Measurements from ENCODE around the gene LMX1B. TPM values are rescaled to one million over a fixed set of nuclear protein-coding genes. Genes with fewer than 3 reads are reported as not detected.

Gene LMX1B
- polyA plus RNA-seq, 1 donor (not counting 4 experiments of a cell fraction or from before 2014, with no cell fraction given) = 0.24 TPM

DNA sequence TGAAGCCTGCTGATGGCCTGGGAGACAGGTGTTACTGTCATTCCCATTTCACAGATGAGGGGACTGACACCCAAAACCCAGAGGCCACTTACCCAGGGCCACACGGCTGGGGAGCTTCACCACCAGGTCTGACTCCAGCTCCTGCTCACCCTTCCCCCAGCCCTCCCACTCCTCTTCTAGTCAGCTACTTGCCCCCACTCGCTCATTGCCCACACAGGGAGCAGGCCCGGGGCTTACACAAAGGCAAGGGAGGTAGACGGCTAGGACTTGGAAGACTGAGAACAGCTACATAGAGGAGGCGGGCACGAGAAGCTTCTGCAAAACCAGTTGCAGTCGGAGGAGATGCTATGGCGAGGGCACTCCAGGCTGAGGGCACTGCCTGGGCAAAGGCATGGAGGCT is 21.3 kb downstream of the LMX1B start:
- Histone ChIP-seq H3K4me1 (ENCODE audit: control insufficient read depth, extremely low read depth, insufficient read depth, low read length) (peaks cover 8% of the 10 kb centered on the region), H2AFZ (ENCODE audit: control insufficient read depth, low read length) (no peak overlapping the region), H3K79me2 (ENCODE audit: control insufficient read depth, insufficient read depth, low read length) (no peaks in the 10 kb centered on the region), H3K27ac (ENCODE audit: control insufficient read depth, insufficient read depth, low read length) (no peak overlapping the region), H3K9me1 (ENCODE audit: control insufficient read depth, extremely low read depth, insufficient read depth, low read length) (no peaks in the 10 kb centered on the region), H4K20me1 (ENCODE audit: control insufficient read depth, extremely low read depth, insufficient read depth, low read length) (peaks cover 5% of the 10 kb centered on the region), H3K36me3 (ENCODE audit: control insufficient read depth in 2 of 2, extremely low read depth in 1 of 2, insufficient read depth in 2 of 2, low read length in 2 of 2) (no peaks in the 10 kb centered on the region), H3K4me2 (ENCODE audit: control insufficient read depth, extremely low read depth, insufficient read depth, low read depth, low read length) (no peak overlapping the region), H3K9ac (ENCODE audit: control insufficient read depth, extremely low read depth, insufficient read depth, low read length) (no peak overlapping the region), H3K4me3 (ENCODE audit: control insufficient read depth in 2 of 3, extremely low read depth in 1 of 3, insufficient read depth in 2 of 3, low read depth in 1 of 3, low read length in 3 of 3) (no peak overlapping the region), H3K27me3 (ENCODE audit: control insufficient read depth, extremely low read depth, insufficient read depth, low read length) (peaks cover 24% of the 10 kb centered on the region), H3K9me3 (ENCODE audit: control insufficient read depth, low read depth, low read length) (no peaks in the 10 kb centered on the region)
- dilution Hi-C loops (cut with MboI; ENCODE audit: extremely low pct_ligation_motif_present, low sequenced_read_pairs) = no loop called here
- TF ChIP-seq, protein P1, sequence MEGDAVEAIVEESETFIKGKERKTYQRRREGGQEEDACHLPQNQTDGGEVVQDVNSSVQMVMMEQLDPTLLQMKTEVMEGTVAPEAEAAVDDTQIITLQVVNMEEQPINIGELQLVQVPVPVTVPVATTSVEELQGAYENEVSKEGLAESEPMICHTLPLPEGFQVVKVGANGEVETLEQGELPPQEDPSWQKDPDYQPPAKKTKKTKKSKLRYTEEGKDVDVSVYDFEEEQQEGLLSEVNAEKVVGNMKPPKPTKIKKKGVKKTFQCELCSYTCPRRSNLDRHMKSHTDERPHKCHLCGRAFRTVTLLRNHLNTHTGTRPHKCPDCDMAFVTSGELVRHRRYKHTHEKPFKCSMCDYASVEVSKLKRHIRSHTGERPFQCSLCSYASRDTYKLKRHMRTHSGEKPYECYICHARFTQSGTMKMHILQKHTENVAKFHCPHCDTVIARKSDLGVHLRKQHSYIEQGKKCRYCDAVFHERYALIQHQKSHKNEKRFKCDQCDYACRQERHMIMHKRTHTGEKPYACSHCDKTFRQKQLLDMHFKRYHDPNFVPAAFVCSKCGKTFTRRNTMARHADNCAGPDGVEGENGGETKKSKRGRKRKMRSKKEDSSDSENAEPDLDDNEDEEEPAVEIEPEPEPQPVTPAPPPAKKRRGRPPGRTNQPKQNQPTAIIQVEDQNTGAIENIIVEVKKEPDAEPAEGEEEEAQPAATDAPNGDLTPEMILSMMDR (optimal IDR thresholded peaks at IDR 0.05 in 1 of 3, IDR thresholded peaks at IDR 0.05 in 1 of 3, conservative IDR thresholded peaks at IDR 0.05 in 1 of 3; ENCODE audit: extremely low read depth in 1 of 3, insufficient read depth in 2 of 3, low read length in 3 of 3) = no peak
- no peak for TF ChIP-seq EZH2 (IDR thresholded peaks at IDR 0.05; ENCODE audit: low read length)
- DNase-seq (ENCODE audit: low read depth, low spot score) = no peak
- FAIRE-seq = no peak

DNA sequence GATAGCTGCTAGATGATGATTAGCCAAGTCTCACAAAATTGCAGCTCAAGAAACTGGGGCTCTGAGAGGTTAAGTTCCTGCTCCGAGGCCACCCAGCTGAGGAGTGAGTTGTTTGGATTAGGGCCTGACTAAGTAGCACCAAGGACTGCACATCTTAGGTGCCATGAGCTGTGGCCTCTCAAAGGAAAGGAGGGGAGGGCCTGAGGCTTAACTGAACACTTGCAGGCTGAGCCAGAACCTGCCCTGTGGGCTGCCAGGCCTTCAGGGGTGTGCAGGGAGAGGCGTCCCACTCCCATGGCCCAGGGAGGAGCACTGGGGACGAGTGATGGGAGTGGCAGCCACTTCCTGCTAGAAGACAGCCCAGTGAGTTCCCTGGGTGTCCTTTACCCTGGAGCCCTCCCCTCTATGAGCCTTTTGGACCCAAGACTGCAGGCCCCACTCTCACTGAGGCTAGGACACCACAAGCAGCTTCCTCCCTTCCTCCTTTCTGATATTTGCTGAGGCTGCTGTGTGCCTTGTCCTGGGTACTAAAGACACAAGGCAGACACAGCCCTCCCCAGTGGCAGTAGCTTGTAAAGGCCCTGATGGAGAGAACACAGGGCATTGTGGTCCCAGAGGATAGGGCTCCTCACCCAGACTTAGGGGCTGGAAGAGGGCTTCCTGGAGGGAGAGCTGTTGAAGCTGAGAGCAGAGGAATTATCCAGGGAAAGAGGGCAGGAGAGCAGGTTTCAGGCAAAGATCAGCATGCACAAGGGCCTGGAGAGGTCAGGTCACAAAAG is 22.1 kb downstream of the LMX1B start:
- Histone ChIP-seq H4K20me1 (ENCODE audit: control insufficient read depth, extremely low read depth, insufficient read depth, low read length) (peaks cover 5% of the 10 kb centered on the region), H3K9me3 (ENCODE audit: control insufficient read depth, low read depth, low read length) (no peaks in the 10 kb centered on the region), H3K4me1 (ENCODE audit: control insufficient read depth, extremely low read depth, insufficient read depth, low read length) (peaks cover 8% of the 10 kb centered on the region), H2AFZ (ENCODE audit: control insufficient read depth, low read length) (no peak overlapping the region), H3K9ac (ENCODE audit: control insufficient read depth, extremely low read depth, insufficient read depth, low read length) (no peak overlapping the region), H3K27me3 (ENCODE audit: control insufficient read depth, extremely low read depth, insufficient read depth, low read length) (peaks cover 24% of the 10 kb centered on the region), H3K79me2 (ENCODE audit: control insufficient read depth, insufficient read depth, low read length) (no peaks in the 10 kb centered on the region), H3K36me3 (ENCODE audit: control insufficient read depth in 2 of 2, extremely low read depth in 1 of 2, insufficient read depth in 2 of 2, low read length in 2 of 2) (no peaks in the 10 kb centered on the region), H3K27ac (ENCODE audit: control insufficient read depth, insufficient read depth, low read length) (no peak overlapping the region), H3K4me2 (ENCODE audit: control insufficient read depth, extremely low read depth, insufficient read depth, low read depth, low read length) (no peak overlapping the region), H3K9me1 (ENCODE audit: control insufficient read depth, extremely low read depth, insufficient read depth, low read length) (no peaks in the 10 kb centered on the region), H3K4me3 (ENCODE audit: control insufficient read depth in 2 of 3, extremely low read depth in 1 of 3, insufficient read depth in 2 of 3, low read depth in 1 of 3, low read length in 3 of 3) (no peak overlapping the region)
- TF ChIP-seq EZH2 (IDR thresholded peaks at IDR 0.05; ENCODE audit: low read length) = no peak
- TF ChIP-seq, protein P1 (optimal IDR thresholded peaks at IDR 0.05 in 1 of 3, IDR thresholded peaks at IDR 0.05 in 1 of 3, conservative IDR thresholded peaks at IDR 0.05 in 1 of 3; ENCODE audit: extremely low read depth in 1 of 3, insufficient read depth in 2 of 3, low read length in 3 of 3) = no peak
- DNase-seq (ENCODE audit: low read depth, low spot score) = no peak
- dilution Hi-C loops (cut with MboI; ENCODE audit: extremely low pct_ligation_motif_present, low sequenced_read_pairs) = no loop called here
- no peak for FAIRE-seq
